GM23248 (cell line): ENCODE measurements around the gene CNDP1.

Experiments used
- EZH2 ChIP-seq: fragments of 200-600 bp; sonication (generic); IDR thresholded peaks from 2 replicates; pipeline ENCODE4 v1.6.1; 2018; ENCODE audit warnings: antibody characterized with exemption, mild to moderate bottlenecking; ENCODE audit not compliant: insufficient read depth, poor library complexity, severe bottlenecking
- EZH2phosphoT487 ChIP-seq: fragments of 200-600 bp; sonication (generic); IDR thresholded peaks from 2 replicates; pipeline ENCODE4 v1.6.1; 2018; ENCODE audit warnings: antibody characterized with exemption, moderate library complexity, mild to moderate bottlenecking, low read depth; ENCODE audit not compliant: insufficient read depth

- TF ChIP-seq EZH2 = no peak
- TF ChIP-seq EZH2phosphoT487 = no peak
Measured at GRCh38 chr18:74515620-74516231, 18.6 kb upstream of the CNDP1 start.
